ENCODE results near the gene EPB41L4B. TPM values are rescaled to one million over a fixed set of nuclear protein-coding genes. Genes with fewer than 3 reads are reported as not detected.
A peak's percentile ranks its signal among the peaks of the same experiment; 100 is the strongest.

Gene EPB41L4B
- total and polyA plus RNA-seq, 2 of the 13 experiments (the other 11 are each of a cell fraction or from before 2014, with no cell fraction given), result 17.6 to 22.1 TPM

GRCh38 chr9:109253241-109253636 is 67.6 kb downstream of the EPB41L4B start (continued):
- no peak for TF ChIP-seq PAXIP1 (CRISPR knock-in tag; conservative IDR thresholded peaks at IDR 0.05)

GRCh38 chr9:109252291-109252690 is 68.6 kb downstream of the EPB41L4B start:
- TF ChIP-seq ZNF687 (CRISPR knock-in tag; IDR thresholded peaks at IDR 0.05) (0 out of 2 replicates have a peak, but pooled peaks have one; percentile 26), RNF219 (CRISPR knock-in tag; IDR thresholded peaks at IDR 0.05) (no peak), ZXDC (CRISPR knock-in tag; IDR thresholded peaks at IDR 0.05) (no peak), EZH2 (conservative IDR thresholded peaks at IDR 0.05; ENCODE audit: low read depth, low read length) (no peak), TCF7 (IDR thresholded peaks at IDR 0.05; ENCODE audit: low read depth) (0 out of 2 replicates have a peak, but pooled peaks have one; percentile 7), SNAPC5 (CRISPR knock-in tag; IDR thresholded peaks at IDR 0.05; ENCODE audit: borderline replicate concordance) (no peak)
- Histone ChIP-seq H3K9ac (ENCODE audit: insufficient read depth, low read depth, low read length) (0 out of 2 replicates have a peak overlapping the region, but pooled peaks have one; percentile 62), H3K4me3 (replicated peaks in 1 of 3; ENCODE audit: insufficient read depth in 1 of 3, low read depth in 2 of 3, low read length in 3 of 3) (no peak overlapping the region), H2AFZ (ENCODE audit: low read length) (no peak overlapping the region), H3K4me2 (ENCODE audit: low read depth, low read length) (peak overlapping the region; percentile 72; the same call in 1 of the 2 replicates), H3K4me1 (ENCODE audit: insufficient read depth, low read length) (peaks cover 62% of the 10 kb centered on the region), H4K20me1 (ENCODE audit: insufficient read depth, low read length) (no peaks in the 10 kb centered on the region), H3K9me3 (ENCODE audit: low read length) (no peaks in the 10 kb centered on the region), H3K36me3 (replicated peaks in 1 of 2; ENCODE audit: control insufficient read depth in 1 of 2, insufficient read depth in 2 of 2, low read length in 2 of 2) (peaks cover 1 to 19% of the 10 kb centered on the region in 2 experiments), H3K27me3 (ENCODE audit: control insufficient read depth in 1 of 2, insufficient read depth in 2 of 2, low read length in 2 of 2) (no peaks in the 10 kb centered on the region), H3K79me2 (ENCODE audit: insufficient read depth, low read length) (no peaks in the 10 kb centered on the region), H3K27ac (ENCODE audit: extremely low read length, insufficient read depth, low read length) (peak overlapping the region; percentile 90)
- ATAC-seq (no peak), FAIRE-seq (no peak), DNase-seq (ENCODE audit: low spot score) (no peak)
- ChIA-PET CTCF (ENCODE audit: low intra/inter-chr PET ratio, low total read pairs) (no interaction called here), POLR2A (interaction anchor here (3.2 kb wide), 1 partner anchor 63 kb away, joined by 14 read pairs; no protein-coding TSS in a partner anchor)
- no TSS peak for BruUV-seq (replicated peaks)
- intact Hi-C loops (cut with micrococcal nuclease; ENCODE audit: unreplicated experiment) (no loop called here), in situ Hi-C loops (cut with HindIII; ENCODE audit: extremely low pct_ligation_motif_present, low pct_unique_long_range_greater_than_20kb) (no loop called here)
- 94% methylated on average over 7 of the region's 7 CpGs for WGBS (ENCODE audit: low lambda C conversion rate)

Data from HepG2 (cell line).